HG03571 (cell line): Measurements from ENCODE around the gene CDH8.
"Not testable (repeated sequence)": the region's sequence is repeated elsewhere in the genome, so short reads cannot be mapped to it uniquely, and the experiment has no call there.

Source experiments
- ATAC-seq: cut with Tn5 transposase; IDR thresholded peaks from one replicate; pipeline ENCODE4 v1.9.1; 2021; ENCODE audit not compliant: unreplicated experiment

The CDH8 gene

GRCh38 chr16:61871837-61872777, 164.1 kb downstream of the CDH8 start:
- ATAC-seq, result no peak

GRCh38 chr16:61862221-61863155, 173.8 kb downstream of the CDH8 start:
- ATAC-seq, result no peak

GRCh38 chr16:61858988-61859387, 177.2 kb downstream of the CDH8 start:
- ATAC-seq, result no peak

GRCh38 chr16:61842666-61843065, 193.6 kb downstream of the CDH8 start:
- ATAC-seq, result no peak

GRCh38 chr16:61836804-61837393, 199.3 kb downstream of the CDH8 start:
- no peak for ATAC-seq

GRCh38 chr16:61834082-61834481, 202.2 kb downstream of the CDH8 start:
- no peak for ATAC-seq

GRCh38 chr16:61831351-61831917, 204.8 kb downstream of the CDH8 start:
- no peak for ATAC-seq

- ATAC-seq, result no peak
These were observed 206.6 kb downstream of the CDH8 start for GRCh38 chr16:61829631-61830030.

- no peak for ATAC-seq
These were observed 212.9 kb downstream of the CDH8 start for GRCh38 chr16:61823326-61823725.

- no peak for ATAC-seq
These were observed 215.4 kb downstream of the CDH8 start for GRCh38 chr16:61820820-61821219.

- no peak for ATAC-seq
These were observed 215.8 kb downstream of the CDH8 start for GRCh38 chr16:61820398-61820797.

GRCh38 chr16:61818850-61819249, 217.4 kb downstream of the CDH8 start:
- ATAC-seq, result no peak

GRCh38 chr16:61817583-61818278, 218.5 kb downstream of the CDH8 start:
- ATAC-seq, result no peak

GRCh38 chr16:61814726-61815347, 221.4 kb downstream of the CDH8 start:
- ATAC-seq, result no peak

GRCh38 chr16:61813339-61813738, 222.9 kb downstream of the CDH8 start:
- ATAC-seq, result no peak

- no peak for ATAC-seq
These were observed 224.0 kb downstream of the CDH8 start for GRCh38 chr16:61812251-61812650.

- ATAC-seq, result no peak
These were observed 228.7 kb downstream of the CDH8 start for GRCh38 chr16:61807551-61807950.

- not testable (repeated sequence) for ATAC-seq
These were observed 235.0 kb downstream of the CDH8 start for GRCh38 chr16:61801217-61801616.

- no peak for ATAC-seq
These were observed 237.5 kb downstream of the CDH8 start for GRCh38 chr16:61798741-61799140.

GRCh38 chr16:61797961-61798507, 238.2 kb downstream of the CDH8 start:
- no peak for ATAC-seq
